Pancreas (tissue), 10 donors: ENCODE results near the gene DACH1. TPM values are rescaled to one million over a fixed set of nuclear protein-coding genes. Genes with fewer than 3 reads are reported as not detected.

Source experiments
- ATAC-seq, 4 donors: fragments of 200-7000 bp; cut with Tn5 transposase; one replicate each; pipeline versions ENCODE4 v1.8.0 to v1.9.1; 2020; ENCODE audit warnings: mild to moderate bottlenecking in 4 of 4, moderate library complexity in 4 of 4
- DNase-seq, 6 donors: peaks; one replicate each; pipeline ENCODE4 v3.0.0-alpha.2; 2020
- FAIRE-seq: peaks from 2 replicates; lab custom pipeline; 2012; peaks lifted over from hg19 to GRCh38; lab: Jason Lieb, UNC
- H3K27ac ChIP-seq, 4 donors: fragments of 200-600 bp; sonication (generic); 1 replicate in 3 of 4; 2 replicates in 1 of 4; pipeline versions ENCODE4 v1.5.0 to v1.8.0; 2020
- H3K27me3 ChIP-seq, 4 donors: fragments of 200-600 bp; one replicate each; pipeline ENCODE4 v1.8.0; 2021
- H3K36me3 ChIP-seq, 3 donors: fragments of 200-600 bp; sonication (generic) in 1 of 3; one replicate each; pipeline versions ENCODE4 v1.5.0 to v1.8.0; 2020 to 2021
- H3K4me1 ChIP-seq, 3 donors: fragments of 200-600 bp; one replicate each; pipeline ENCODE4 v1.8.0; 2021
- H3K4me3 ChIP-seq, 4 donors: fragments of 200-600 bp; sonication (generic) in 2 of 4; one replicate each; pipeline versions ENCODE4 v1.5.0 to v1.8.0; 2020 to 2021
- H3K9me3 ChIP-seq, 4 donors: fragments of 200-600 bp; one replicate each; pipeline ENCODE4 v1.8.0; 2021
- CTCF ChIP-seq, 4 donors: fragments of 200-600 bp; sonication (generic) in 3 of 4; IDR thresholded peaks; one replicate each; pipeline versions ENCODE4 v1.5.0 to v1.8.0; 2021; ENCODE audit warnings: antibody characterized with exemption in 4 of 4
- WGBS, 2 donors: extraction: QIAGEN DNeasy Blood & Tissue Kit; methylation state at CpG; one replicate each; pipeline ENCODE4 v1.1.7; 2013; 5-methylcytosine and 5-hydroxymethylcytosine counted together
- intact Hi-C, 3 donors: fragments of 100-400 bp; cut with DNase I; formaldehyde crosslinking; loops; one replicate each; pipeline versions ENCODE4 v1.11.1 to v1.14.2; 2022
- polyA plus RNA-seq, 2 donors: library from polyadenylated mRNA; stranded (reverse); fragments of 200-250 nt; gene quantifications; one replicate each; pipeline ENCODE4 v1.2.3, GENCODE V29; 2013
- total RNA-seq, 6 donors: library from RNA; stranded (reverse); fragmentation: NEBNext Ultra II Directional in 4 of 6; extraction: Animal tissue kit (Norgen Biotek cat#: 25700) in 4 of 6; gene quantifications; one replicate each; pipeline versions ENCODE4 v1.2.1 to v1.2.4, GENCODE V29; 2021 to 2023
- donor health status: healthy with polysubstance abuse.
- donor health status: DM: no; HTN: no; CAD: no; lungs with moderate emphysema.
- donor health status: DM: no; HTN: no; CAD: no.
- donor health status: control.
- donor health status: control.
- donor health status: Bipolar disorder and iron deficiency.
- donor health status: DM: yes; HTN: yes; CAD: no.
- donor health status: DM: no; HTN: no; CAD: no.
- donor health status: DM: no; HTN: no; CAD: no.
- donor health status: DM: yes; HTN: yes; CAD: no.

DACH1 gene
- total and polyA plus RNA-seq, 8 donors: 0.73 to 5.5 (median 1.7) TPM

DNA sequence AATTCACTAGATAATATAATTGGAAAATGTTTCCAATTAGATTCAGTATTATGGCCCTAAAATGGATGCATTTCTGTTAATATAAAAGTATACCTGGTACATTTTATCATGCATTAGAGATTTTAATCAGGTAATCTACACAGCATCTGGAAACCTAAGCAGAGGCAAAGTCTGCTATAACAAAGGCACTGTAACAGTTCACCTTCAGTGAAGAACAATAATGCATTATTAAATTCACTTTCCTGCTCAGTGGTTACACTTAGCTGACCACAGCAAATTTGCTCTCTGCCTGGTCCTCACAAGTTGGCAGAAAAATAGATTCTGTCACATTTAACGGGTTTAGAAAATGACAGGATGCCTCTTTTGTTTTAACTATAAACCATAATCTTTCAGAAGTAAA lies 326.9 kb downstream of the DACH1 start:
- no peak for DNase-seq

GRCh38 chr13:71536201-71536600 lies 330.8 kb downstream of the DACH1 start:
- DNase-seq: no peak
- Histone ChIP-seq H3K36me3 (no peaks in the 10 kb centered on the region), H3K4me1 (no peaks in the 10 kb centered on the region), H3K9me3 (no peaks in the 10 kb centered on the region), H3K4me3 (no peak overlapping the region), H3K27me3 (no peaks in the 10 kb centered on the region), H3K27ac (no peak overlapping the region)
- no peak for ATAC-seq
- 59 to 62% methylated on average over 2 of the region's 2 CpGs for WGBS, 2 donors
- intact Hi-C loops: no loop called here
- TF ChIP-seq CTCF (IDR thresholded peaks at IDR 0.05): no peak
- FAIRE-seq: no peak

More for the DNA sequence above, 326.9 kb downstream of the DACH1 start:
- H3K27ac ChIP-seq: no peak overlapping the region
- no peaks in the 10 kb centered on the region for H3K4me1 ChIP-seq
- intact Hi-C loops: no loop called here
- H3K36me3 ChIP-seq: no peaks in the 10 kb centered on the region
- 46 to 50% methylated on average over 1 of the region's 1 CpG for WGBS, 2 donors
- TF ChIP-seq CTCF (IDR thresholded peaks at IDR 0.05): no peak
- ATAC-seq (no peak), FAIRE-seq (no peak)
- no peak overlapping the region for H3K4me3 ChIP-seq
- H3K9me3 ChIP-seq: no peaks in the 10 kb centered on the region
- H3K27me3 ChIP-seq: no peaks in the 10 kb centered on the region

DNA sequence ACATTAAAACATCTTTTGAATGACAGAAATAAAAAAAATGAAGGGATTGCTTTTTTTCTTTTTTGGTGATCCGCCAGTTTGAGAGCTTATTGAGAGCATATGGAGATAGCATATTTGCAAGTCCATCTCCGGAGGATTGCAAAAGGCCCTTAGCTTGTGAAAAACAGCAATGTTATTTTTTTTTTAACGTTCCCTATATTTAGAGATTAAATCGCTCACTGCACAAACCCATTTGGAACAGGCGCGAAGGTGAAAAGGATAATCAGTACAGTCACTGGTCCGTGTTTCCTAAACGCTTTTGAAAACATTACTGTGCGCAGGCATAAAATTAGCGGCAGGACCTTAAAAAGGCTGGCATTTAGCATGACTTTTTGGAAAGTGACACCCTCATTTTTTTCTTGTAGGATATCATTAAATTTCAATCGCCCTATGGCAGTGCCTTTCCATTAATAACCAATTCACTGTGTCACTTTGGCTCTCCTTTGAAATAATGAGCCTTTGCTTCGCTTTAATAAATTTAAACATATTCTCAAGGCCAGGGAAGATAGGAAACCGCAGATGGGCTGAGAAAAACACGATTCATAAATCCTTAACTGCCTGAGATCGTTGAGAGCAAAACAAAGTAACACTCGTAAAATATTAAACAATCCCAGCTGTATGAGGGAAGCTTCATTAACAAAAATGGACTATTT lies 342.2 kb downstream of the DACH1 start:
- FAIRE-seq: no peak
- H3K4me3 ChIP-seq: no peak overlapping the region
- 68 to 73% methylated on average over 16 of the region's 16 CpGs for WGBS, 2 donors

DNA sequence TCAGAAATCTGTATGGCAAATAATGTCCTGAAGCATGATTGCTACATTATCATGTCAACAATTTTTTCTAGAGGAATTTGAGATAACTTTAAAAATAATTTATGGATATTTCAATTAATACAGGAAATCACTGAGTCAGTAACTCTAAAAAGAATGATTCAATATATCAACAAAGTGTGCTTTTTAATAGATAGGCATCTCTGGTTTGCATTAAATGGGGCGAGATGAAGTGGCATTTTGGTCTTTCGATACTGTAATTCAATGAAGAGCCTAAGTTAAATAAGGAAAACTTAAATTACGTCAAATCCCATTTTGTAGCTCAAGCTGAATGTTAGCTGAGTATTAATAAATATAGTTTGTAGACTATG lies 342.8 kb downstream of the DACH1 start:
- WGBS, 2 donors: 86 to 89% methylated on average over 3 of the region's 3 CpGs
- Histone ChIP-seq H3K27ac (no peak overlapping the region), H3K4me1 (no peaks in the 10 kb centered on the region), H3K9me3 (no peaks in the 10 kb centered on the region), H3K27me3 (no peaks in the 10 kb centered on the region), H3K4me3 (no peak overlapping the region), H3K36me3 (no peaks in the 10 kb centered on the region)
- FAIRE-seq (no peak), DNase-seq (no peak), ATAC-seq (peak in 1 of 4 donors; percentile 14)
- no peak for TF ChIP-seq CTCF (IDR thresholded peaks at IDR 0.05)
- intact Hi-C loops: no loop called here

More for the DNA sequence above, 342.2 kb downstream of the DACH1 start:
- intact Hi-C loops: no loop called here
- H3K4me1 ChIP-seq: no peaks in the 10 kb centered on the region
- no peaks in the 10 kb centered on the region for H3K9me3 ChIP-seq
- H3K27me3 ChIP-seq: no peaks in the 10 kb centered on the region
- H3K27ac ChIP-seq: no peak overlapping the region
- no peaks in the 10 kb centered on the region for H3K36me3 ChIP-seq
- ATAC-seq: peak in 1 of 4 donors; percentile 68
- no peak for TF ChIP-seq CTCF (IDR thresholded peaks at IDR 0.05)
- no peak for DNase-seq

GRCh38 chr13:71522941-71523526 lies 344.0 kb downstream of the DACH1 start:
- Histone ChIP-seq H3K4me1 (no peaks in the 10 kb centered on the region), H3K27ac (no peak overlapping the region), H3K9me3 (no peaks in the 10 kb centered on the region), H3K36me3 (no peaks in the 10 kb centered on the region), H3K27me3 (no peaks in the 10 kb centered on the region), H3K4me3 (no peak overlapping the region)
- 59 to 60% methylated on average over 4 of the region's 4 CpGs for WGBS, 2 donors
- TF ChIP-seq CTCF (IDR thresholded peaks at IDR 0.05): no peak
- no peak for ATAC-seq
- intact Hi-C loops: no loop called here
- FAIRE-seq: no peak
- no peak for DNase-seq
